ENCODE results near the gene RAI1.

- TF ChIP-seq POLR2A (IDR thresholded peaks at IDR 0.05) (no peak), CTCF (IDR thresholded peaks at IDR 0.05) (no peak)
Observed at GRCh38 chr17:17813055-17813724, 131.9 kb downstream of the RAI1 start.

All from ovary (tissue), 3 donors.